Dedifferentiated amniotic fluid mesenchymal stem cell (primary cell): ENCODE data around the gene APLN.

Experiments
- DNase-seq: peaks from one replicate; pipeline ENCODE4 v3.0.0-alpha.2; 2016; ENCODE audit errors: extremely low spot score

The APLN gene

GRCh38 chrX:129661369-129661768, 6.6 kb upstream of the APLN start:
- no peak for DNase-seq

GRCh38 chrX:129659861-129660260, 5.1 kb upstream of the APLN start:
- no peak for DNase-seq

GRCh38 chrX:129659141-129659540, 4.4 kb upstream of the APLN start:
- no peak for DNase-seq

GRCh38 chrX:129658429-129658828, 3.7 kb upstream of the APLN start:
- DNase-seq = no peak

- DNase-seq = no peak
These were observed 942 bp upstream of the APLN start for GRCh38 chrX:129655547-129656249.

GRCh38 chrX:129653971-129654651, 645 bp downstream of the APLN start:
- no peak for DNase-seq

GRCh38 chrX:129653181-129653970, 1.4 kb downstream of the APLN start:
- no peak for DNase-seq

- DNase-seq = no peak
These were observed 2.1 kb downstream of the APLN start for GRCh38 chrX:129652565-129653169.

GRCh38 chrX:129651756-129652564, 2.8 kb downstream of the APLN start:
- no peak for DNase-seq

GRCh38 chrX:129650821-129651510, 3.8 kb downstream of the APLN start:
- no peak for DNase-seq

GRCh38 chrX:129650183-129650689, 4.5 kb downstream of the APLN start:
- no peak for DNase-seq

GRCh38 chrX:129649268-129650182, 5.2 kb downstream of the APLN start:
- no peak for DNase-seq

- no peak for DNase-seq
These were observed 6.1 kb downstream of the APLN start for GRCh38 chrX:129648514-129649267.

GRCh38 chrX:129647418-129648410, 7.0 kb downstream of the APLN start:
- DNase-seq = no peak

- no peak for DNase-seq
These were observed 8.0 kb downstream of the APLN start for GRCh38 chrX:129646566-129647417.

- no peak for DNase-seq
These were observed 12.1 kb downstream of the APLN start for GRCh38 chrX:129642641-129643040.

GRCh38 chrX:129641941-129642340, 12.8 kb downstream of the APLN start:
- DNase-seq = no peak
